ENCODE data around the gene HOPX.

The HOPX gene

DNA sequence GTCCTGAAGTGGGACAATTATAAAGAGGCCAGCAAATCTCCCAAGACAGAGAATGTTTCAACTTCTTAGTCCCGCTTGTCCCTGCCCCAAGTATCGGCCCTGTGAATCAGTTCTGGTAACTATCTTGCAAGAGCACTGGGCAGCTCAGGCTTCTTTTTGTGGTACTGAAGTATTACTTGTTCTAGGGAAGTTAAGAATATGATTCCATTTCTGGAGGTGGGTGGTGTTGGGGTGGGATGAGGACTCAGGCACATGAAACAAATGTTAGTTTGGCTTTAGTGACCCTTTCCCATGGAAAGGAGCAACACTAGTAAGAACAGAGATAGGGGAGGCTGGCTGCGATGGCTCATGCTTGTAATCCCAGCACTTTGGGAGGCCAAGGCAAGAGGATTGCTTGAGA is 28.9 kb downstream of the HOPX start:
- TF ChIP-seq GATA3 (IDR thresholded peaks at IDR 0.05; ENCODE audit: low read depth, low read length) (no peak), GATA2 (IDR thresholded peaks at IDR 0.05; ENCODE audit: low read depth, low read length) (no peak)

DNA sequence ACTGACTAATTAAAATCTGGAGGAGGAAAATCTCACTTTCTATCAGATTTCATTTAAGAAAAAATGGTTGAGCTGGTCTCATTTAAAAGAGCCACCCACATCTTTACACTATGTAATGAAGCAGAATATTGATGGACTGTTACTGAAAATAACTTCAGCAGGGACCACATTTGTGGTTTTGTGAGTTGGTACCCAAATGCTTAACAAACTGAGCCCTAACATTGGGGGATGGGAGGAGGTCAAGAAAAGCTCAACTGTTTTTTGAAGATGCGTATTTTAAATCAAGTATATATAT is 30.1 kb downstream of the HOPX start:
- TF ChIP-seq GATA2 (IDR thresholded peaks at IDR 0.05; ENCODE audit: low read depth, low read length): no peak
- no peak for TF ChIP-seq GATA3 (IDR thresholded peaks at IDR 0.05; ENCODE audit: low read depth, low read length)

DNA sequence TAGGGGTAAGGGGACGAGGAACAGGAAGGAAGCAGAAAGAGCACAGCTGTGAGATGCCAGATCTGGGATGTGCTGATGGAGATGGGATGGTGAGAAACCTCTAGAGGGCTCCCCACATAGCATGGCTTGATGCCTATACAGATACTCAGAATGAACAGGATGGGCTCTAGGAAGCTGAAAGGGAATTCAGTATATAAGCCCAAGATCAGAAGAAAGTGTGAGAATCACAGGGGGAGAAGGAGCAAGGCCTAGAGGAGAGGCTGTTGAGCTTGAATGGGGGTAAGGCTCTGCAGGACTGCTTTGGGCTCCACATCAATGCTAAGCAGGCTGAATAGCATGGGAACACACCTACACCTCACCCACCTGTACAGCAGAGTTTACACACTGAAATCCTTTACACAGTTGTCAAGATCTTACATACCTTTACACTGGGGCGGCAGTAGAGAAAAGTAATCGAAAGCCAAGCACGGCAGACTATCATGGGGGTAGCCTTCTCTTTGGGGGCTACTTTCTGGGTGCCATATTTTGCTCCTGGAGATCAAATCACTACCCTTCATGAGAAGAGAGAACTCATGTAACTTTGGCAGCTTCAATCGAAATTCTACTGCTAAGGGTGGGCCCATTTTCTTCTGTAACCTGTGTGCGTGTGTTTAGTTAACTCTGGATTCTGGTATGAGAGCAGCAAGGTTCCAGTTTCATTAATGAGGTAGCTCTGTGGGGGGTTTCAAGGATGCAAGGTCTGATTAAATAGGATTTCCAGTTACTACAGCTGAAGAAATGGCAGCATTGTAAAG is 30.6 kb downstream of the HOPX start:
- TF ChIP-seq GATA2 (IDR thresholded peaks at IDR 0.05; ENCODE audit: low read depth, low read length) (no peak), GATA3 (IDR thresholded peaks at IDR 0.05; ENCODE audit: low read depth, low read length) (no peak)

DNA sequence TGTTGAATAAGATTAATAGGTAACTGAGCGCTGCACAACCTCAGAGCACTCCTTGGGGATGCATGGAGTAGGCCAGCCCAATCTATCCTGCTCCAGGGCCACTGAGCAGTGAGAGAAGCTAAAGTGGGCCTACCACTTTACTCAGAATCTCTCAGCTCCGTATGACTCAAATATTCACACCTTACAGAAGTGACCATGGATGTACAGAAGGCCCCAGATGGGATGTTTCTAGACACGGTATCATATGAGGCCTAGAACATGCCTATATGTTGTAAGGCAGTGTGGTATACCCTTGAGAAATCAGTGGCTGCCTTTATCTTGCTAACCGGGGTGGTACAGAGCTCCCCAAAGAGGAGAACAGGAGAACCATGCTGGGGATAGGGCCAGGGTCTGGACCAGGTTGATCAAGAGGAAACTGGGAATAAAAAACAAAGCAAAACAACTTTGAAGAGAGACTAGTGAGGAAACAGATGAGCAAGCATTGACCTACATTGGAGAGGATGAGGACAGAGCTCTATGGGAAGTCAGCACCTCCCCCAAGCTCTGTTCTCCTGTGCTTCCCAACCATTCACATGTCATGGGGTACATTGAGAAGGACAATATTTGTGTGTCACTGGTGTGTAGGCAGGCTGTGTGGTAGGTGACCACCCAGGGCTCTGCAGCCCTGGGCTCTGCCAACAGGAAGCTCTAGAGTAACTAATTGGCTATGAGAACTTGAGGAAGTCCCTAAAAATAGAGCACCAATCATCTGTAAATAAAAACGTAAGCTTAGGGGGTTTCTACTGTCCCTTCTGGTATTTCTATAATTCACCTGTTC is 31.4 kb downstream of the HOPX start:
- TF ChIP-seq GATA2 (IDR thresholded peaks at IDR 0.05; ENCODE audit: low read depth, low read length): no peak
- no peak for TF ChIP-seq GATA3 (IDR thresholded peaks at IDR 0.05; ENCODE audit: low read depth, low read length)

DNA sequence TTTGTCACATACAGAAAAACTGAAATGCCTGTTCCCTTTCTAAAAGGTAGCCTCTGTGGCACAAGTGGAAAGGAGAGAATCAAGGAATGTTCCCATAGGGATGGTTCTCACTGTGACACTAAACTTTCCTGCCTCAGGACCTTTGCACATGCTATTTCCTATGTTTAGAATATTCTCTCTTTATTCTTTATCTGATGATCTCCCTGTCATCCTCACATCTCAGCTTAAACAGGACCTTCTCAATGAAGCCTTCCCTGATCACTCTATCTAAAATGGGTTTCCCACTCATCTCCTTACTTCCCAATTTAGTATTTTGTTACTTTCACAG is 32.3 kb downstream of the HOPX start:
- TF ChIP-seq GATA3 (IDR thresholded peaks at IDR 0.05; ENCODE audit: low read depth, low read length) (no peak), GATA2 (IDR thresholded peaks at IDR 0.05; ENCODE audit: low read depth, low read length) (no peak)

DNA sequence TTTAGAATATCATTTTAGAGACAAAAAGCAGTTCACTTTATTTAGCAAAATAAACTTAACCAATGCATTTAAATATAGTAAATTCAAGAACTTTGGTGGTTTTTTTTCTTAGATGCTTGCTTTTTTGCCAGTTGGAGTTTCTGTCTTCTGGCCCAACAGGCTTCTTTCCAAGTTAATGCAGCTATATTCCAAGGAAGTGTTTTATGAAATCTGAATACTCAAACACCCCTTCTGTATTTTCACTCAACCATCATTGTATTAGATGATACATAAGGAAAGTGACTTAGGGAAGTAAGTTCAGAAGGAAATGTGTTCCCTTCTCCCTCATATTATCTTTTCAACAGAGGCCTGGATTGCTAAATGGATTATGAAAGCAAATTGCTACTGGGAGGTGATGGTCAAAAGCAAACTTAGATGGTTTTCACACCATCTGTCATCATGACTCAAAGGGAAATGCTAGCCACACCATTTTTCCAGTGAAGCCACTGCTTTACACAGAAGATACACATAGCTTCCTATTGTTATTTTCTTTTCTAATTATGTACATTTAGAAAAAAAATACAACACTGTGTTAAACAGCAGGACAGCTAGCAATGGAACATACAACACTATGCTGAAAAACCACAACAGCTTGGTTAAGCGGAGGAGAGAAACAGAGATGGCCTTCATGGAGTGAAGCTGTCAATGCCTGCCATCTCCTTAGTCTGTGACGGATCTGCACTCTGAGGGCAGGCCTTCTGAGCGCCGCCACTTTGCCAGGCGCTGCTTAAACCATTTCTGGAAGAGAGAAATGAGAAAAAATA is 32.9 kb downstream of the HOPX start:
- TF ChIP-seq GATA3 (IDR thresholded peaks at IDR 0.05; ENCODE audit: low read depth, low read length): no peak
- no peak for TF ChIP-seq GATA2 (IDR thresholded peaks at IDR 0.05; ENCODE audit: low read depth, low read length)

DNA sequence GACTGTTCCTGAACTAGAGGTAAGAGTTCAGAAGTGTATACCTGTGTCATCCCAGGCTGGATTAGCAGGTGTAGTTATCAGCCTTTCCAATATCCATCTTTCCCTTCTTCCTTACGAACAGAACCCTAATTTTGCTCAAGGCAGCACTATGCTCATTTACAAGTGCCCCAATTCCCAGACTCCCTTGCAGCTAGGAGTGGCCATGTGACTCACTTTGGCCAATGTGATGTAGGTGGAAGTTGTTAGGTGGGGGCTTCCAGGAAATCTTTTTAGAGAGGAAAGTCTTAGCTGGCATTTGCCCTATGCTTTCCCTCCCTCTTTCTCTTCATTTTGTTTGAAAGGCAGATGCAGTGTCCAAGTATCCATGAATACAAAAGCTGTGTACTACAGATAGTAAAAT is 34.8 kb downstream of the HOPX start:
- TF ChIP-seq GATA2 (IDR thresholded peaks at IDR 0.05; ENCODE audit: low read depth, low read length): no peak
- TF ChIP-seq GATA3 (IDR thresholded peaks at IDR 0.05; ENCODE audit: low read depth, low read length): no peak

DNA sequence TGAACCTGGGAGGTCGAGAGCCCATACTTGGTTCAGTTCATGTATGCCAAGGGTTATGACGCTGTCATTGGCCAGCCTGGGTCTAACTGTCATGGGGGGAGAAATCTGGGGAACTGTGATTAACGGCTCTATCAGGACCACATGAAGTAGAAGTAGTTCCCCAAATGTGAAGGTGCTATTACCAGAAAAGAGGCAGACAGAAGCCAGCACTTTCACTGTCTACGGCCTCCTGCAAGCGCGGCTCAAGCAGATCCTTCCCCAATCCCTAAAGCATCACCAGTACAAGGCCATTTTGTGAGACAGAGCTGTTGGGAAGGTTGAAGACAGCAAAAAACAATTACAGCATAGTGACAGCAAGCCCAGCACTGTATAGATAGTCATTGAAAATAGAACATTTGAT is 37.5 kb downstream of the HOPX start:
- TF ChIP-seq GATA2 (IDR thresholded peaks at IDR 0.05; ENCODE audit: low read depth, low read length): no peak
- TF ChIP-seq GATA3 (IDR thresholded peaks at IDR 0.05; ENCODE audit: low read depth, low read length): no peak

DNA sequence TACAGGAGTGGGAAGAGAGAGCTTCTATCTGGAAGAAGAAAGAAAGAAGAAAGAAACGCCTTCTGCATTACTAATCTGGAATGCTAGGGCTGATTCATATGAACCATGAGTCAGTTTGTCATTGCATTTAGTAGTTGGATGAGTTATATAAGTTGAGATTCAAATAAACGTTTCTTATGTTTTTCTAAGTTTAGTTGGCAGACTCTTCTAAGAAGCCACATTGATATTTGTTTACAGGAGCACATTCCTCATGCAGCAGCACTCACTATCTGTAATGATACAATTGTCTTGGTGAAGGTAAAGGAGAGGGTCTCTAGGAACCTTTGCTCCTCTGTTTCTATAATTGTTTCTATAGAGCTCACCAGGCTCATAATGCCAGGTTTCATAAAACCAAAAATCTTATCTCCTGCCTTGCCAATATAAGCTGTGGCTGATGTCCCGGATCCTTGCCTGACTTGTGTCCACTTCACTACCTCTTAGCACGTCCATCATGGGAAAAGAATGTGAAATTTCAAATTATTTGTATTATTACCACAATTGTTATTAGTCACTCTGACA is 39.5 kb downstream of the HOPX start:
- TF ChIP-seq GATA3 (IDR thresholded peaks at IDR 0.05; ENCODE audit: low read depth, low read length) (no peak), GATA2 (IDR thresholded peaks at IDR 0.05; ENCODE audit: low read depth, low read length) (no peak)

DNA sequence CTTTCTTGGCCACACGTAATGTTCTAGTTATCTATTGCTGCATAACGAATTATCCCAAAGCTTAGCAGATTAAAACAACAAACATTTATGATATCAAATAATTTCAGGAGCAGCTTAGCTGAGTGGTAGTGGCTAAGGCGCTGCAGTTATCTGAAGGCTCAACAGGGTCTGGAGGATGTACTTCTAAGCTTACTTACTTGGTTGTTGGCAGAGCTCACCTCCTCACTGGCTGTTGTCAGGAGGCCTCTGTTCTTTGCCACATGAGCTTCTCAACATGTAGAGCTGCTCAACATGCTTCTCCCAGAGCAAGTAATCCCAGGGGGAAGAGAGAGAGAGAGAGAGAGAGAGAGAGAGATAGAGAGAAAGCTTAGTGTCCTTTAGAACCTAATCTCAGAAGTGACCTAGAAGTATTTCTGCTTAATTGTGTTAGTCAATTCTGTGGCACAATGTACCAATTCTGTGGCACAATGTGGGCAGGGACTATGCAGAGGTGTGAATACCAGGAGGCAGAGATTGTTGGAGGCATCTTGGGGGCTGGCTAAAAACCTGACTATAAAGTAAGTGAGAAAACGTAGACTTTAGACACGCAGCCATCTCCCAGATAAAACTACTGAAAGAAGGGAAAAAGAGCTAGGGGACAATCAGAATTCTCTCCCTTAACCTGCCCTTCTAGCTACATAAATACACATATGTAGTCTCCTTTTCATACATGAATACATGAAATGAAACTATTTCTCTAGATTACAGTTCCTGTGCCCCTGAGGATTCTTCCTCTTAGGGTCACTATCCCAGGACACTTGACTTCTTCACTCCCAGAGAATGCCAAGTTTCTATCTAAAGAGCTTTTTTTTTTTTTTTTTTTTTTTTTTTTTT is 40.2 kb downstream of the HOPX start:
- TF ChIP-seq GATA3 (IDR thresholded peaks at IDR 0.05; ENCODE audit: low read depth, low read length) (no peak), GATA2 (IDR thresholded peaks at IDR 0.05; ENCODE audit: low read depth, low read length) (no peak)

DNA sequence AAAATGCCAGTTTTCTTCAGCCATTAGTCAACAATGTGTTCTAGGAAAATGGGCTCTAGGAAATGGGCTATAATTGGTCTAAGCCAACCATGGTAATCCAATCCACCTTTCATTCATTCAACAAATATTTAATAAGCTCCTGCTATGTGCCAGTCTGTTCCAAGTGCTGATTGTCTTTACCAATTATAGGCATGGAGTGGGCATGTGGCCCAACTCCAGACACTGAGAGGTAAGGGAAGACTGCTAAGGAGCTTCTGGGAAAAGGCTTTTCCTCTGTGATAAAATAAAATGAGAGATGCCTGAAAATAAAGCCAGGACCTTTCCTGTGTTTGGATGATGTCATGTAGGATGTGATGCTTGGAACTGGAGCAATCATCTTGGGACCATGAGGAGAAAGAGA is 43.3 kb downstream of the HOPX start:
- no peak for TF ChIP-seq GATA3 (IDR thresholded peaks at IDR 0.05; ENCODE audit: low read depth, low read length)
- TF ChIP-seq GATA2 (IDR thresholded peaks at IDR 0.05; ENCODE audit: low read depth, low read length): no peak

DNA sequence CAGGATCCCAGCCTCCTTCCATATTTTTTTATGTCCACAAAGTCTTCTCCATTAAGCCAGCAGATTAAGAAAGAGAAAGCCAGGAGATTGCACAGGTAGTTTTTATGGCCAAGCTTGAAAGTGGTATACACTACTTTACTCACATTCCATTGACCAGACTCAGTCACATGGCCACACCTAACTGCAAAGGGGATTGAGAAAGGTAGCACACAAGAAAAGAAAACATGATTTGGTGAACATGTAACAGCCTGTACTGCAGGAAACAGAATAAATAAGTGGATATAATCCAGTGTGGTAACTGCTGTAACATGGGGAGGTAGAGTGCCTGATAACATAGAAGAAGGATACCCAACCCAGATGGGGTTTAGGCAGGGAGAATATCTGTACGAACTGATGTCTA is 43.9 kb downstream of the HOPX start:
- TF ChIP-seq GATA3 (IDR thresholded peaks at IDR 0.05; ENCODE audit: low read depth, low read length) (no peak), GATA2 (IDR thresholded peaks at IDR 0.05; ENCODE audit: low read depth, low read length) (no peak)

DNA sequence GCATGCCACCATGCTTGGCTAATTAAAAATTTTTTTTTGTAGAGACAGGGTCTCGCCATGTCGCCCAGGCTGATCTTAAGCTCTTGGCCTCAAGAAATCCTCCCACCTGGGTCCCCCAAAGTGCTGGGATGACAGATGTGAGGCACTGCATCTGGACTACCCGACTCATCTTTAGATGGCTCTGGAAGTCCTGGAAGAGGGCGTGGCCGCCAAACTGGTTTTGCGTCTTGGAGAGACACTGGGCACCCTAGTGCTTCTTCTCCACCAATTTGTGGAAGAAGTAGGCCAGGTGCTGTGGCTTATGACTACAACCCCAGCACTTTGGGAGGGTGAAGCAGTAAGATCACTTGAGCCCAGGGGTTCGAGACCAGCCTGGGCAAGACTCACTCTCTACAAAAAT is 47.6 kb downstream of the HOPX start:
- no peak for TF ChIP-seq GATA3 (IDR thresholded peaks at IDR 0.05; ENCODE audit: low read depth, low read length)
- TF ChIP-seq GATA2 (IDR thresholded peaks at IDR 0.05; ENCODE audit: low read depth, low read length): no peak

Measured in SH-SY5Y (cell line).